GM19372 (cell line): Measurements from ENCODE around the gene TDRD12.
"Not testable (repeated sequence)": the region's sequence is repeated elsewhere in the genome, so short reads cannot be mapped to it uniquely, and the experiment has no call there.

ENCODE experiments used
- ATAC-seq: cut with Tn5 transposase; IDR thresholded peaks from one replicate; pipeline ENCODE4 v1.9.1; 2021; ENCODE audit warnings: mild to moderate bottlenecking, low read depth, moderate library complexity; ENCODE audit not compliant: unreplicated experiment

TDRD12 gene

GRCh38 chr19:32824916-32825608 is 105.5 kb downstream of the TDRD12 start:
- no peak for ATAC-seq

- ATAC-seq: no peak
These were observed 108.6 kb downstream of the TDRD12 start for GRCh38 chr19:32828139-32828538.

DNA sequence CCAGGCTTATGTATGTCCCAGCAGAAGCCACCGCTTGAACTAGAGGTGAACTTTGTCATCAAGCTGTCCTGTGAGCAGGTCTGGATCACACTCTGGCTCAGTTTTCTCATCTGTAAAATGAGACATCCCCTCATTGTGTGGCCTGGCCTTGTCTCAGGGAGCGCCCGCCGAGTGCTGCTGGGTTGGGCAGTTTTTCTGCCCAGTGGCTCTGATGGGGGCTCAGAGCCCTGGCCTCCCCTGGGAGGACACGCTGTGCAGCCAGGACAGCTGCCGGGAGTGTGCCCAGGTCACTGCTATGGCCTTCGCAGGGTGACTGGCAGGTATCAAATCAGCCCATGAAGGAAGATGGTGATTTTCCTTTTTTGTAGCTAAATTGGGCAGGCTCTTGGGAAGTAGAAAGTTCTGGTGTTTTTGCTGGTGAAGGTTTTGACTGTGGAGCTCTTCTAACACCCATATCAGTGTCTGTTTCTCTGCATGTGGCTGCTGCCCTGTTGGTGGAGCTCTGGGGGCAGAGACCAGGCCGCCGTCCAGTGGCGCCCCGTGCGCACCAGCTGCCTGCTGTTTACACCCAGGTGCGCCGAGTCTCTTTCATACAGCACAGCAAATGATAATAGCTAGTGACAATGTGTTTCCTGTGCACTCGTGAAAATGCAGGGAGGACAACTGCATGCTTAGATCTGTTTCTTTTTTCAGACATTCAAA is 109.2 kb downstream of the TDRD12 start:
- no peak for ATAC-seq

DNA sequence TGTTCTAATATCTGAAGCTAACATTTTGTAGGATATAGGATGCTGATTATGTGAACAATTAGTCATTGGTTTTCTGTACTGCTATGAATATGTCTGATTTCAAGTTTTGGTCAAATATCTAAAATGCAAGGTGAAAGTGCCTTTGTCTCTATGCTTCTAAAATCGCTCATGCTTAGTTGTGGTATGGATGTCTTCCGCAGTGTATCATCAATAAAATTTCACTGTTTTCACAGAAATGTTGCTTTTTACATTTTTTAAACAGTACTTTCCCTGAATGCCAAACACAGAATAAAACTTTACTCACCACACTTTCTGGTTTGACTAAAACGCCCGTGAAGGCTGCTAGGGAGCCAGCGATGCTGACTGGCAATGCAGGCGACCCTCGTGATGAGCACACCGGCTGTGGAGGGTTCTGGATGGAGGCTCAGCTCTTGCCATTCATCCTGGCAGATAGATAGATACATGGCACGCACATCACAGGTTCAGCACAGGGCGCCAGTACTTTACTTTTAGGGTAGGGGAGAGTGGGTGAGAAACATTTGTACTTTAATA is 109.9 kb downstream of the TDRD12 start:
- no peak for ATAC-seq

GRCh38 chr19:32830231-32831014 is 110.9 kb downstream of the TDRD12 start:
- no peak for ATAC-seq

DNA sequence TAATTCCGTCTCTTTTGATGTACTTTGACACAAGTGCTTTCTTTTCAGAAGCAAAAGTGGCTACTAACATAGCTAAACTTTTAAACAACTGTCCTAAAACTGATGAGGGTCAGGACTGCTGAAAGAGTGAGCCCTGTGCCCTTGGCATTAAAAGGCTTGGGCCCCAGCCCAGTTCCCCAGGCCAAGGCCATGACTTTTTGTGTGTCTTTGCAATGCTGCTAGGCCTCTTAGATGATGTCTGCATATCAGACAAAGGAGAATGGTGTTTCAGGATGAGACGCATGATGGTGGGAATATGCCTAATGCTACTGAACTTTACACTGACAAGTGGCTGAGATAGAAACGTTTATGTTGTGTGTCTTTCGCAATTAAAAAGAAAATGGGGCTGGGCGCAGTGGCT is 112.0 kb downstream of the TDRD12 start:
- no peak for ATAC-seq

GRCh38 chr19:32832094-32832493 is 112.5 kb downstream of the TDRD12 start:
- ATAC-seq: not testable (repeated sequence)

GRCh38 chr19:32832825-32833224 is 113.3 kb downstream of the TDRD12 start:
- ATAC-seq: not testable (repeated sequence)

DNA sequence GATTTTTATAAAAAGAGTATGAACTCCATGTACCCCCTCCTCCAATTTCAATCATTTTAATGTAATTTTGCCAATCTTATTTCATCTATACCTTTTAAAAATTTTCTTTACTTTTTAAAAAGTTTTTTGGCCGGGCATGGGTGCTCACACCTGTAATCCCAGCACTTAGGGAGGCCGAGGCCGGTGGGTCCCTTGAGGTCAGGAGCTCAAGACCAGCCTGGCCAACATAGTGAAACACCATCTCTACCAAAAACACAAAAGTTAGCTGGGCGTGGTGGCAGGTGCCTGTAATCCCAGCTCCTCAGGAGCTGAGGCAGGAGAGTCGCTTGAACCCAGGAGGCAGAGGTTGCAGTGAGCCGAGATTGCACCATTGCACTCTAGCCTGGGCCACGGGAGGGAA is 113.8 kb downstream of the TDRD12 start:
- not testable (repeated sequence) for ATAC-seq

- ATAC-seq: no peak
These were observed 118.0 kb downstream of the TDRD12 start for GRCh38 chr19:32837531-32837930.

DNA sequence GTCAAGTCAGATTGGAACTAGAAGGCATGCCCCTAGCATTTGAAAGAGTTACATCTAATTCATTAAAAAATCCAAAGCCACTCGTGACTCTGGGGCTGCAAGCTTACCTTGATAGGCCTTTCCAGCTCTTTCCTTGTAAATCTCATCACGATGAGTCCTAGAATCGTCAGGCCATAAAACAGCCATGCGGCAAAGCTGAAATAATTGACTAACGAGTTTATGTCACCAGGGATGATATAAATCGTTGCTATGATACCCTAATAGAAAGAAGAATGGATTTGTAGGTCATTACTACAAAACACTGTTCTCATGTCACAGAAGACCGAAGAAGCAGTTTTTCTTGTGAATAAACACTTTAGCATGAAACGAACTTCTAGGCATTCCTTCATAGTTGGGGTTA is 122.5 kb downstream of the TDRD12 start:
- ATAC-seq: no peak

DNA sequence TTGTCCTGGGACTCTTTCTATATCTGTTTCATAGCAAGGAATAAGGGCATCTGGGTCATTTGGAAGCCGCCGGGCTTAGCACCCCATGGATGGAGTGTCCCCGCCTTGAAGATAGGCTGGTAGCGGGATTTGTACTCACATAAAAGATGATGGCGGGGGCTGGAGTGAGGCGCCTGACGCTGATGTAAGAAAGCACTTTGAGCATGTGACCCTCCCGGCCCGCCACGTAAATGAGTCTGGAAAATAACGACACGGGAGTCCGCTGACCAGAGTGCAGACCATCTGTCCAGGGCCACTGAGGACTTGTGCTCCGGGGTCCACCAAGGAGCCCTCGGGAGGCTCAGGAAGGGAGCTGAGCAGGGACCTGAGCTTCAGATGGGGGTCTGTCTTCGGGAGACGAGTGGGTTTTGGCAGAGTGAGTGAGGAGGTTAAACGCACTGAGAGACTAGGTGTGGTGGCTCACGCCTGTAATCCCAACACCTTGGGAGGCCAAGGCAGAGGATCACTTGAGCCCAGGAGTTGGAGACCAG is 124.2 kb downstream of the TDRD12 start:
- no peak for ATAC-seq

DNA sequence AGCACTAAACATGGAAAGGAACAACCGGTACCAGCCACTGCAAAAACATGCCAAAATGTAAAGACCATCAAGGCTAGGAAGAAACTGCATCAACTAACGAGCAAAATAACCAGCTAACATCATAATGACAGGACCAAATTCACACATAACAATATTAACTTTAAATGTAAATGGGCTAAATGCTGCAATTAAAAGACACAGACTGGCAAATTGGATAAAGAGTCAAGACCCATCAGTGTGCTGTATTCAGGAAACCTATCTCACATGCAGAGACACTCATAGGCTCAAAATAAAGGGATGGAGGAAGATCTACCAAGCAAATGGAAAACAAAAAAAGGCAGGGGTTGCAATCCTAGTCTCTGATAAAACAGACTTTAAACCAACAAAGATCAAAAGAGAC is 128.5 kb downstream of the TDRD12 start:
- ATAC-seq: not testable (repeated sequence)

DNA sequence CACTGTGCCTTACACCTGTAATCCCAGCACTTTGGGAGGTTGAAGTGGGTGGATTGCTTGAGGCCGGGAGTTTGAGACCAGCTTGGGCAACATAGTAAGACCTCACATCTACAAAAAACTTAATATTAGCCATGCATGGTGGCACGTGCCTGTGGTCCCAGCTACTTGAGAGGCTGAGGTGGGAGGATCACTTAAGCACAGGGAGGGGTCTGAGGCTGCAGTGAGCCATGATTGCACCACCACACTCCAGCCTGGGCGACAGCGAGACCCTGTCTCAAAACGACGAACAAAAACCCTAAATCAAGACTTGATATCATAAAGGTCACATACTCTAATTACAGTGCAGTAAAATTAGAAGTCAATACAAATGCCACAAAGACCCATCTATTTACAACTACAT is 132.6 kb downstream of the TDRD12 start:
- ATAC-seq: no peak

DNA sequence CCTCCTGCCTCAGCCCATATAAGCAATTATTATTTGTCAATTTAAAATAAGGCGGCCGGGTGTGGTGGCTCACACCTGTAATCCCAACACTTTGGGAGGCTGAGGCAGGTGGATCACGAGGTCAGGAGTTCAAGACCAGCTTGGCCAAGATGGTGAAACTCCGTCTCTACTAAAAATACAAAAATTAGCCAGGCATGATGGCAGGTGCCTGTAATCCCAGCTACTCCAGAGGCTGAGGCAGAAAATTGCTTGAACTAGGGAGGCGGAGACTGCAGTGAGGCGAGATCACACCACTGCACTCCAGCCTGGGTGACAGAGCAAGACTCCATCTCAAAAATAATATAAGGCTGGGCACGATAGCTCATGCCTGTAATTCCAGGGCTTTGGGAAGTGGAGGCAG is 137.3 kb downstream of the TDRD12 start:
- ATAC-seq: not testable (repeated sequence)

DNA sequence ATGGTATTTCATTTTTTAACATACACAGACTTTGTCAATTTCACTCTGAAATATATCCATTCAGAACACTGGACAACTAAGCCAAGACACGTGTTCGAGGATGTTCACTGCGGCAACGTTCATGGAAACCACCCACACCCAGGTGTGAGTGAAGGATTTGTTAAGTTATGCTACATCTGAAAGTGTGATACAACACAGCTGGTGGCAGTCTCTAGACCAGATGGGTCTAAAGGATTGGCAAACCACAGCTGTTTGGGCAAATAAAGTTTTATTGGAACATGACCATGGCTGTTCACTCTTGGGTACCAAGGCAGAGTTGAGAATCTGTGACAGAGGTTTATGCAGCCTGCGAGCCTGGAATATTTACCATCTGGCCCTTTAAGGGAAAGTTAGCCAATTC is 138.0 kb downstream of the TDRD12 start:
- no peak for ATAC-seq

- ATAC-seq: no peak
These were observed 138.6 kb downstream of the TDRD12 start for GRCh38 chr19:32858155-32858554.

GRCh38 chr19:32858559-32858958 is 139.0 kb downstream of the TDRD12 start:
- ATAC-seq: no peak

DNA sequence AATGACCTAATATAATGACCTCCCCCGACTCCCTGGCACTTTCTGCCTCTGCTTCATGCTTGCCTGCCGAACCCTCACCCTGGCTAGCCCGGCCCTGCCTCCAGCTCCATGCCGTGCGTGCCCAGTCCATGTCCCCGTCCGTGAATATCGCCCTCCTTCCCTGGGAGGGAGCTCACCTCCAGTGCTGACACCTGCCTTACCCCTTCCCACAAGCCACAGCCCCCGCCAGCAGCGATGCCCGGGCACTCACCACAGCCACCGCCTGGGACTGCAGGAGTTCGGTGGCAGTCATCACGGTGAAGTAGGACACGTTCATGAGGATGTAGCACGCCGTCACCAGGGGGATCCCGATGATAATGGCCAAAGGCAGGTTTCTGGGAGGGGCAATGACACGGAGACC is 140.0 kb downstream of the TDRD12 start:
- no peak for ATAC-seq

DNA sequence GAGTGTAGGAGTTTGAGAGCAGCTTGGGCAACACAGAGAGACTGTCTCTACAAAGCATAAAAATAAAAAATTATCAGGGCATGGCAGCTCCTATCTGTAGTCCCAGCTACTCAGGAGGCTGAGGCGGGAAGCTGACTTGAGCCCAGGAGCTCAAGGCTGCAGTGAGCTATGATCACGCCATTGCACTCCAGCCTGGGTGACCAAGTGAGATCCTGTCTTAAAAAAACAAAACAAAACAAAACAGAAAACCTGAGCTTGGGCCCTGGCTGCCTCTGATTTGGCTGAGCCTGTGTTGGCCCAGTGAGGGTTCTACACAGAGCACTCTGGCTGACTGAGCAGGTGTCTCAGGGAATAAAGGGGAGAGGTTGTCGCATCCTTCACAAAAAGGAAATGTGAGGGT is 142.0 kb downstream of the TDRD12 start:
- ATAC-seq: no peak

GRCh38 chr19:32862173-32862572 is 142.6 kb downstream of the TDRD12 start:
- ATAC-seq: no peak
